Pons (tissue), 1 donor: ENCODE results near the gene ST6GALNAC6.
"Not testable (repeated sequence)": the region's sequence is repeated elsewhere in the genome, so short reads cannot be mapped to it uniquely, and the experiment has no call there.

Source experiments
- DNase-seq: peaks from one replicate; pipeline ENCODE4 v3.0.0-alpha.2; 2016; ENCODE audit warnings: low spot score

The ST6GALNAC6 gene

GRCh38 chr9:127854960-127855359, 44.4 kb downstream of the ST6GALNAC6 start:
- DNase-seq, result no peak

- no peak for DNase-seq
These were observed 45.1 kb downstream of the ST6GALNAC6 start, which contains the start of gene ENG for GRCh38 chr9:127854184-127854806. ENG (minus strand) TSS chr9:127854658; CDS start chr9:127854355, 303 bp downstream.

- DNase-seq, result no peak
These were observed 45.9 kb downstream of the ST6GALNAC6 start for GRCh38 chr9:127853312-127854183.

GRCh38 chr9:127852829-127853228, 46.6 kb downstream of the ST6GALNAC6 start:
- DNase-seq, result no peak

GRCh38 chr9:127850286-127850830, 49.0 kb downstream of the ST6GALNAC6 start:
- no peak for DNase-seq

GRCh38 chr9:127848756-127849504, 50.5 kb downstream of the ST6GALNAC6 start:
- no peak for DNase-seq

GRCh38 chr9:127847833-127848755, 51.3 kb downstream of the ST6GALNAC6 start:
- DNase-seq, result no peak

GRCh38 chr9:127847178-127847510, 52.3 kb downstream of the ST6GALNAC6 start:
- DNase-seq, result no peak

GRCh38 chr9:127846443-127847177, 52.8 kb downstream of the ST6GALNAC6 start:
- no peak for DNase-seq

- DNase-seq, result not testable (repeated sequence)
These were observed 53.8 kb downstream of the ST6GALNAC6 start for GRCh38 chr9:127845619-127846018.

GRCh38 chr9:127844821-127845359, 54.5 kb downstream of the ST6GALNAC6 start:
- DNase-seq, result no peak

GRCh38 chr9:127841087-127841835, 58.1 kb downstream of the ST6GALNAC6 start:
- DNase-seq, result no peak

- DNase-seq, result no peak
These were observed 60.9 kb downstream of the ST6GALNAC6 start for GRCh38 chr9:127838375-127839078.

GRCh38 chr9:127837346-127837745, 62.1 kb downstream of the ST6GALNAC6 start:
- DNase-seq, result no peak

GRCh38 chr9:127836561-127836960, 62.8 kb downstream of the ST6GALNAC6 start:
- not testable (repeated sequence) for DNase-seq

- no peak for DNase-seq
These were observed 63.3 kb downstream of the ST6GALNAC6 start for GRCh38 chr9:127835991-127836516.
